GM10266 (cell line): ENCODE measurements around the gene SNED1.

Source experiments
- DNase-seq: peaks from one replicate; pipeline ENCODE4 v3.0.0; 2012; ENCODE audit errors: extremely low spot score
- CTCF ChIP-seq: IDR thresholded peaks from 2 replicates; pipeline ENCODE4 v1.5.1; 2012; ENCODE audit warnings: mild to moderate bottlenecking, low read depth; ENCODE audit not compliant: control insufficient read depth, insufficient read depth; ENCODE audit errors: missing control alignments

The SNED1 gene

GRCh38 chr2:241048149-241048948, 49.9 kb downstream of the SNED1 start:
- no peak for TF ChIP-seq CTCF
- no peak for DNase-seq

- DNase-seq: no peak
- TF ChIP-seq CTCF: no peak
Measured at GRCh38 chr2:241048949-241049343, 50.5 kb downstream of the SNED1 start.

GRCh38 chr2:241049739-241050623, 51.6 kb downstream of the SNED1 start:
- TF ChIP-seq CTCF: no peak
- no peak for DNase-seq

- DNase-seq: no peak
- TF ChIP-seq CTCF: no peak
Measured at GRCh38 chr2:241050624-241051577, 52.5 kb downstream of the SNED1 start.

GRCh38 chr2:241051578-241052487, 53.4 kb downstream of the SNED1 start:
- no peak for DNase-seq
- no peak for TF ChIP-seq CTCF

- TF ChIP-seq CTCF: no peak
- no peak for DNase-seq
Measured at GRCh38 chr2:241052677-241053360, 54.4 kb downstream of the SNED1 start.
